Measurements from ENCODE around the gene TRAF2. TPM values are rescaled to one million over a fixed set of nuclear protein-coding genes. Genes with fewer than 3 reads are reported as not detected.

TRAF2 gene
- total RNA-seq, 1 donor from 2014 or later, result 5.3 TPM

GRCh38 chr9:136921307-136921706, 35.0 kb downstream of the TRAF2 start:
- H3K36me3 ChIP-seq (ENCODE audit: control insufficient read depth, insufficient read depth, low read length), result peaks cover 22% of the 10 kb centered on the region
- FAIRE-seq, result no peak
- H3K27me3 ChIP-seq (ENCODE audit: control insufficient read depth, insufficient read depth, low read length), result no peaks in the 10 kb centered on the region
- DNase-seq (ENCODE audit: low read depth), result no peak
- H3K4me3 ChIP-seq (ENCODE audit: low read depth, low read length), result no peak overlapping the region
- TF ChIP-seq CTCF (IDR thresholded peaks at IDR 0.05; ENCODE audit: insufficient read depth, low read length, severe bottlenecking), result no peak

GRCh38 chr9:136921718-136922117, 35.4 kb downstream of the TRAF2 start:
- no peak for TF ChIP-seq CTCF (IDR thresholded peaks at IDR 0.05; ENCODE audit: insufficient read depth, low read length, severe bottlenecking)
- peaks cover 23% of the 10 kb centered on the region for H3K36me3 ChIP-seq (ENCODE audit: control insufficient read depth, insufficient read depth, low read length)

GRCh38 chr9:136922540-136922939, 36.2 kb downstream of the TRAF2 start:
- DNase-seq (ENCODE audit: low read depth) (no peak), FAIRE-seq (no peak)
- TF ChIP-seq CTCF (IDR thresholded peaks at IDR 0.05; ENCODE audit: insufficient read depth, low read length, severe bottlenecking), result no peak
- Histone ChIP-seq H3K36me3 (ENCODE audit: control insufficient read depth, insufficient read depth, low read length) (peaks cover 18% of the 10 kb centered on the region), H3K27me3 (ENCODE audit: control insufficient read depth, insufficient read depth, low read length) (no peaks in the 10 kb centered on the region), H3K4me3 (ENCODE audit: low read depth, low read length) (no peak overlapping the region)

More at GRCh38 chr9:136921718-136922117, 35.4 kb downstream of the TRAF2 start:
- Histone ChIP-seq H3K4me3 (ENCODE audit: low read depth, low read length) (no peak overlapping the region), H3K27me3 (ENCODE audit: control insufficient read depth, insufficient read depth, low read length) (no peaks in the 10 kb centered on the region)
- DNase-seq (ENCODE audit: low read depth) (no peak), FAIRE-seq (no peak)

- FAIRE-seq (no peak), DNase-seq (ENCODE audit: low read depth) (no peak)
- Histone ChIP-seq H3K27me3 (ENCODE audit: control insufficient read depth, insufficient read depth, low read length) (no peaks in the 10 kb centered on the region), H3K4me3 (ENCODE audit: low read depth, low read length) (no peak overlapping the region), H3K36me3 (ENCODE audit: control insufficient read depth, insufficient read depth, low read length) (peaks cover 16% of the 10 kb centered on the region)
- TF ChIP-seq CTCF (IDR thresholded peaks at IDR 0.05; ENCODE audit: insufficient read depth, low read length, severe bottlenecking), result no peak
These were observed 37.6 kb downstream of the TRAF2 start for GRCh38 chr9:136923881-136924280.

GRCh38 chr9:136925414-136926153, 39.3 kb downstream of the TRAF2 start:
- peaks cover 14% of the 10 kb centered on the region for H3K36me3 ChIP-seq (ENCODE audit: control insufficient read depth, insufficient read depth, low read length)
- no peaks in the 10 kb centered on the region for H3K27me3 ChIP-seq (ENCODE audit: control insufficient read depth, insufficient read depth, low read length)
- peak; percentile 2 for TF ChIP-seq CTCF (IDR thresholded peaks at IDR 0.05; ENCODE audit: insufficient read depth, low read length, severe bottlenecking)
- no peak for DNase-seq (ENCODE audit: low read depth)
- H3K4me3 ChIP-seq (ENCODE audit: low read depth, low read length), result no peak overlapping the region
- no peak for FAIRE-seq
